ACHN (cell line): ENCODE data around the gene ABHD4.
"Not testable (repeated sequence)": the region's sequence is repeated elsewhere in the genome, so short reads cannot be mapped to it uniquely, and the experiment has no call there.

Source experiments
- DNase-seq: peaks from one replicate; pipeline ENCODE4 v3.0.0-alpha.2; 2015
- in situ Hi-C: cut with HindIII; loops from 2 replicates; pipeline ENCODE4 v1.10.0; 2017; ENCODE audit warnings: low sequenced_read_pairs, low pct_ligation_motif_present, low pct_unique_long_range_greater_than_20kb

The ABHD4 gene

DNA sequence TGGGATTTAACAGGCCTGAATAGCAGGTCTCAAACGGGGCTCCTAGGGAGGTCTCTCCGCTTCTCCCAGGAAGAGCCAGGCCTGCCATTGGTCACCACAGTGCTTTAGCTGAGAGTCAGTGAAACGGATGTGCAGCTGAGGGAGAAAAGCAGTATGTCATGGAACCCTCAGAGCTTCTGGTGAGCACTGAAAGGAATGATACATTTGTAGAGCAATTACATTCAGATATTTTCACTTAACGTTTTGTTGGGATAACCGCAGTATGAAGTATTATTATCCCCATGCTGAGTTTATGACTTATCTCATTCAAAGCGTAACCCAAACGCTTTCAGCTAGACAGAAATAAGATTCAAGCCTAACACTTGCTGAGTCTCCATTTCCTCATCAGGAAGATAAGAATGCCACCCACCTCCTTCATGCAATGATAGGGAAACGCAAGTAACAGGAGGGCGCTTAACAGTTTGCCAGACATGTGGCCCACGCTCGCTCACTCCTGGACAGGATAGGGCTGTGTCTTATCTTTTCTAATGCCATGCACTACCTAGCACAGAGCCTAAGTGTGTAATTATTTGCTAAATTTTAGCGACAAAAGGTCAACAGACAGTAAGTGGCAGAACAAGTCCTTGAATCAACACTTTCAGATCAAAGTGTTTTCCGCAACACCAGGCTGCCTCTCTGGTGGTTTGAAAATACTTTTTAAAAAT lies 37.3 kb upstream of the ABHD4 start:
- DNase-seq: no peak
- in situ Hi-C loops: no loop called here

DNA sequence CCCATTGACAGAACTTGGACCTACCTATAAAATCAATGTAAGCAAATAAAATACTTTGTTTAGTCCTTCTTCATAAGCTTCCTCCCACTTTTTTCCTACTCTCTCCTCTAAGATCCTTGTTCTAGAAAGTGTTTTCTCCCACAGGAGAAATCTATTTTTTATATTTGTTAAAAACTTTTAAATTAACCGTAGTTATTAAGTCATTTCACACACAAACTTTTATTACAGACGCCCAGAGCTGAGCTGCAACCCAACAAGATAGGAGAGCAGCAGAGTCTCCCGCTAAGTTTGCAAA lies 36.8 kb upstream of the ABHD4 start:
- in situ Hi-C loops: no loop called here
- DNase-seq: no peak

DNA sequence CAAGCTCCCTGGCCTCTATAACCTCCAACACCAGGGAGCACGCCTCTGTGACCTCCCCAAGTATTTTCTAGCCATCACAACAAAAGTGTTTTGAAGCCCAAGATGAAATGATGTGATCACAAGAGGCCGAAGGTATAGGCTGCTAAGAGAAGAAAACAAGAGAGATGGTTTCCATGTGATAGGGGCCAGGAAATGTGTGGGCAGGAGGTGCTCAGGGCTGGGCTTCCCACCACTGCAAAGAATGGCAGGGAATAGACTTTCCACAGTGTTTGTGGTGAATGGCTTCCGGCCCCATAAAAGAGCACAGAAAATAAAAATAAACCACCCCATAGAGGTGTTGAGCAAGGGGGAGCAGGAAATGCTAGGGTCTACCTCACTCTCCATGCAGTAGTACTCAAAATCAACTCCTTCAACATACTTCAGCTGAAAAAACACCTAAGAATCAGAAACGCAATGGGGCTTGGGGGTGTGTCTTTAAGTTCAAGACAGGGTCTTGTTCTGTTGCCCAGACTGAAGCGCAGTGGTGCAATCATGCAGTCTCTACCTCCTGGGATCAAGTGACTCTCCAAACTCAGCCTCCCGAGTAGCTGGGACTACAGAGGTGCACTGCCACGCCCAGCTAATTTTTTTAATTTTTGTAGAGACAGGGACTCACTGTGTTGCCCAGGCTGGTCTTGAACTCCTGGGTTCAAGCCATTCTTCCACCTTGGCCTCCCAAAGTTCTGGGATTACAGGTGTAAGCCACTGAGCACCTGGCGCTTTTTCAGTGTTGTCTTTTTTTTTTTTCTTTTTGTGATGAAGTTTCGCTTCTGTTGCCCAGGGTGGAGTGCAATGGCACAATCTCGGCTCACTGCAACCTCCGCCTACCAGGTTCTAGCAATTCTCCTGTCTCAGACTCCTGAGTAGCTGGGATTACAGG lies 36.2 kb upstream of the ABHD4 start:
- in situ Hi-C loops: no loop called here

DNA sequence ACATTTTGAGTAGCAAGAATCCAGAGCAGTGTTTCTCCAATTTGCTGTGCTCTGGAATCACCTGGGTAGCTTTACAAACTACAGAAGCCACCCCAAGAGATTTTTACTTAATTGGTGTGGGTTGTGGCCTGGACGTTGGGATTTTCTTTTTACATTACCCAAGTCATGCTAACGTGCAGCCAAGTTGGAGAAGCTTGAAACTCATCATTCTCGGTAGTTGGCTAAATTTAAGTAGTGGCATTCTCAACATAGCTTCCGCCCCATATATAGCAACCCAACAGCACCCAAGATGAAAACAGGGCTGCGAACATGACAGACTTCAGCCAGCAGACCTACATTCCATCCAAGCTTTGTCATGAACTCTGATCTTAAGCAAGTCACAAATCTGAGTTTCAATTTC lies 34.1 kb upstream of the ABHD4 start:
- in situ Hi-C loops: no loop called here
- no peak for DNase-seq

More for the DNA sequence above, 36.2 kb upstream of the ABHD4 start:
- DNase-seq: no peak

DNA sequence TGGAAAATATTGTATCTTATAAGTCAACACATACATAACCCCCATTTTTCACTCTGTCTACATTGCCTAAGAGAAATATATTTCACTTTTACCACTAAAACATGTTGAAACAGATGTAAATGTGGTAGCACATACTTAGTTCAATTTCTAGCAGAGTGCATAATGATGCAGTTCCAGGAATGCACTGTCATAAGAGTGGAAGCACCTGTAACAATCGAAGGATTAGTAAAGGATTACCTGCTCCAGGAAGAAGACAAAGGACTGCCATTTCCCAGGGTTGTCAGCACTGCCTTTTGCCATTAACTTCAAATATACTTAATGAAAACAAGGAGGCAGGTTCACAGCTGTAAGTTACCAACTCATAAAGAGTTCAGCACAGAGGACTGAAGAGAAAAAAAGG lies 33.6 kb upstream of the ABHD4 start:
- in situ Hi-C loops: no loop called here
- no peak for DNase-seq

DNA sequence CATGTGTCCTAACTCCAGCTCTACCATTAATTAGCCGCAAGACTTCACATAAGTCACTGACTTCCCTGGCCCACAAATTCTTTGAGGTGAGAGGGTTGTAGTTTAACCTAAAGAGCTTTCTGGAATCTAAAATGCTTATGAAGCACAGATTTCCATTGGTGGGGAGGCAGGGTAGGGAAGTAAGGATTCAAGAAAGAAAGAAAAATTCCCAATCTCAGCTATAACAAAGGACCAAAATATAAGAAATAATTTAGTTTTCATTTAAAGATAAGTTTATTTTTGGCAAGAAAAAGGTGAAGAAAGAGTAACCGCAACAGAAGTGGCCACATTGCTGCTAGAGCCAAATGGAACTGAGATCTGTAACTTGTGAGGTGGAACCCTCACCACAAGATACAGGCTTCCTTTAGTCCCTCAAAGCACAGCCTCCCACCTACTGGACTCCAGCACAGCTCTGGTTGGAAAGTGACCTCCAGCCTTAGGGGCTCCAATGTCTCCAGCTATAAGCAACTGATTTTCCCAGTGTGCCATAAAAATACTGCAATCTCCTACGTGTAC lies 32.6 kb upstream of the ABHD4 start:
- in situ Hi-C loops: no loop called here
- DNase-seq: no peak

DNA sequence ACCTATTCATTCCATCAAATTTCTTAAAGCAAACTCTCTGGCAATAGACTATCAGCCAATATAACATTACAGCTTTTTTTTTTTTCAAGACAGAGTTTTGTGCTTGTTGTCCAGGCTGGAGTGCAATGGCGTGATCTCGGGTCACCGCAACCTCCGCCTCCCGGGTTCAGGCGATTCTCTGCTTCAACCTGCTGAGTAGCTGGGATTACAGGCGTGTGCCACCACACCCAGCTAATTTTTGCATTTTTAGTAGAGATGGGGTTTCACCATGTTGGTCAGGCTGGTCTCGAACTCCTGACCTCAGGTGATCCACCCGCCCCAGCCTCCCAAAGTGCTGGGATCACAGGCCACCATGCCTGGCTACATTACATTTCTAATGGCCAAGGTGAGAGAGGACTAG lies 31.8 kb upstream of the ABHD4 start:
- DNase-seq, in situ Hi-C loops: not testable (repeated sequence)

DNA sequence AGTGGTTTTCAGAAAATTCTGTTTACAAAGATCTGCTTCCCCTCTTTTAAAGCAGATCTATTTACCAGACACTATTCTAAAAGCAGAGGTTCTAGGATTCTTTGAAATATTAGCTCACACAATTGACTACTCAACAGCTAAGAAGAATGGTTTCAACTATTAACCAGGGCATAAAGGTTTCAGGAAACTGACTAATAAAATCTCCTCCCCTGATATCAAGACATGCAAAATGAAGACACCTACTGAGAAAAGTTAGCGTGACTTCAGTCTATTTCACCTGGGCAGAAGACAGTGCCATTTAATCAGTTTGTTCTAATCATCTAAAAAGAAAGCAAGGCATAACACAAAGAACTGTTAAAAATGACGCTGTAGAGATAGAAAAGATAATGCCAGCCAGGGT lies 31.3 kb upstream of the ABHD4 start:
- in situ Hi-C loops: no loop called here
- no peak for DNase-seq

DNA sequence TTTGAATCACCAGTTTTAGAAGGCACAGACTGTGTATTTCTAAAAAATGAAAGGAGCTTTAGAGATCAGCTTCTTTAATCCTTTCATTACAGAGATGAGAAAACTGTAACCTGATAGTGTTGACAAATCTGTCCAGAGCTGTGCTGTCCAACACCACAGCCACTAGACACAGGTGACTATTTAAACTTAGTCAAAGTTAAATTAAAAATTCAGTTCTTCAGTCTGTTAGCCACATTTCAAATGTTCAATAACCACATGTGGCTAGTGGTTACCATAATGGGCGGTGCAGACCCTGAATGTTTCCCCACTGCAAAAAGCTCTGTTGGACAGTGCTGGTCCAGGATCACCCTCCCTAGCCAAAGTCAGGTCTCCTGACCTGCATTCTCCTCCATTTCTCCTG lies 30.7 kb upstream of the ABHD4 start:
- in situ Hi-C loops: no loop called here
- no peak for DNase-seq

DNA sequence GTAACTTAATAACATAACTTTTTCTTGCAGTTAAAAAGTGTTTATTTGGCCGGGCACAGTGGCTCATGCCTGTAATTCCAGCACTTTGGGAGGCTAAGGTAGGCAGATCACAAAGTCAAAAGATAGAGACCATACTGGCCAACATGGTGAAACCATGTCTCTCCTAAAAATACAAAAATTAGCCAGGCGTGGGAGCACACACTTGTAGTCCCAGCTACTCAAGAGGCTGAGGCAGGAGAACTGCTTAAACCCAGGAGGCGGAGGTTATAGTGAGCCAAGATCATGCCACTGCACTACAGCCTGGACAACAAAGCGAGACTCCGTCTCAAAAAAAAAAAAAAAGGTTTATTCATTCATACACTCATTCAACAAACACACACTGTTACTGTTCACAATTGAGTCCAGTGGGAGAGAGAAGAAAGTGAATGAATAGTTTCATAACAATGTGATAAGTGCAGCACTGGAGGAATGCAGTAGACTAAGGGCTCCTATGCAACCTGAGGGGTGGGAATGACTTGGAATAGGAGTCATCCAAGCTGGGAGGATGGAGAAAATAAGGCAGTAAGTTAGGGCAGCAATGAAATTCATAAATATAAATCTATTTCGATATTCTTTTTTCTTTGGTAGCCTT lies 28.9 kb upstream of the ABHD4 start:
- no peak for DNase-seq
- in situ Hi-C loops: no loop called here

DNA sequence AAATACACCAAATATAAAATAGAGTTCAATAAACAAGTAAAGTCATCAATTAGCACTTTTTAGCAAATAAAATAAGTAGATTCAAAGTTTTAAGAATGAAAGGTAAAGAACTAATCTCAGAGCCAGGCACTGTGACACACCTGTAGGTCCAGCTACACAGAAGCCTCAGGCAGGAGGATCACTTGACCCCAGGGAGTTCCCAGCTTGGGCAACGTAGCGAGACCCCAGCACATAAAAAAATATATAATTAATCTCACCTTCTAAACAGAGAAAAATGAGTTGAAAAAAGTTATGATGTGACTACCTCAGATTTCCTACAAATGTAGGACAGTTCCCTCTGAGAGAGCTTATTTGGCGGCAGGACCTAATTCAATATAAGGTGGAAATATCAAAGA lies 28.4 kb upstream of the ABHD4 start:
- in situ Hi-C loops: no loop called here
- DNase-seq: no peak

DNA sequence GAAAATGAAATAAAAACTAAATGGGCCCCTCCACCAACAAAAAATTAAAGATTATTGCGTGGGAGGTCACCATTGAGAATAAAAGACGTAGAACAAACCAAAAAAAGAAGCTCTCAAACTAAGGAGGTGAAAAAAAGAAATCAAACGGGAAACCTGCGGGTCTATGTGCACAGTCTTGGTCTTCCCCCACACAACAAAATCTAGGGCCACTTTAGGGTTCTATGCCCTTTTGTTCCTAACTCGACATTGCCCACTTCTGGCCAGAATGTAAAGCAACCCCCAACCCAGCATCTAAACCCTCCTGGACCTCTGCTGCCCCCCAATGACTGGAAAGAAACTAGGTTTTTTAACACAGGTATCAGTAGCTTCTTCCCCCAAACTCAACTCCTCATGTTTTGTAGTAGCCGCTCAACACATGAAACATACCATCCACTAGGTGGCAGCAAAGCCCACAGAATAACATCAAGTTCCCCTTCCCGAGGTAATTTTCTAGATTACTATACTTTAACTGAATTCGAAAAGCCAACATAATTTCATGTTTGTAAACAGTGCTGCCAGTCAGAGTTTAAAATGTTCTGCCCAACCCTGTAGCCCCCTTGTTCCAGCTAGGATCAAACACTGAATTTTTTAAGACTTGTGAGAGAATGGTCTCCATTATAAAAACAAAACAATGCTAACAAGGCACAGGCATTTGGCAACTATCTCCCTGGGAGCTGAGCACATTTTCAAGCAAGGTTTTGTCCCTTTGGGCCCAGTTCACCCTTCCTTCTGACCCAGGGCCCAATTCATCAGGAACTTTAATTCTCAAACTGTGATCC lies 27.8 kb upstream of the ABHD4 start:
- in situ Hi-C loops: no loop called here
- peak; percentile 79 for DNase-seq

DNA sequence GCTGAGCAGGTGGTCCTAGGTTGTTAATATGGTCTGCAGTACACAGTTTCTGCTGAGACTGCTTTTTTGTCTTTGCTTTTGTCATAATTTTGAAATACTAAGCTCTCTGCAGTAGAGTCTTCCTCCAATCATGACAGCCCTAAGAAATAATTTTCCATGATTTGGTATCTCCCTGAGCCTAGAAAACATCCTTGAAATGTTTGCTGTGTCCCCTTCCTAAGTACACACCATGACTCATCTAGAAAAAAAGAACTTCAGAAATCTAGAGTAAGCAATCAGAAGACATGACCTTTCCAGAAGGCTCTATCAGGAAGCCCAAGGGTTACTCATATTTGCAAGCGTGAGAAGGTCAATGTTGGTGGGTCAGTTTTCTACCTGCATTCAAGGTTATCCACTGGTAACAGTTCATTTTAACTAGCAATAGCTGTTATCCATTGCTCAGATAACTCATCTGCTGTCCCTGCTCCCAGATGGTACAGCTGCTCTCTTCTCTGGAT lies 25.5 kb upstream of the ABHD4 start:
- in situ Hi-C loops: no loop called here
- no peak for DNase-seq

DNA sequence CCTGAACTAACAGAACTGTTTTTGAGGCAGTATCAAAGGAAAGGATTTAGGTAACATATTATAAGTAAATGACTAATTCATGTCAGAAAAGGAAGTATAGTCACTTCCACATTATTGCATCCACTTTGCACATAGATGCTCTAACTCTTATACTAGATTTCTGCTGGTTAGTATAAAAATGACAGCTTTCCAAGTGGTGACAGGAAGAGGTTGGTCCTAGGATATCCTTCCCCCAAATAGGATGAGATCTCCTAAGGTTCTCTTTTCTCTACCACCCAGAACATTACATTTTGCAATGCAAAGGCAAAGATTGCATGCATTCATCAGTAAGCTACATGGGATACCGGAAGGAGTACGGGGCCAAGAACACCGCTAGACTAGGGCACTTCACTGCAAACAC lies 24.3 kb upstream of the ABHD4 start:
- no peak for DNase-seq
- in situ Hi-C loops: no loop called here

DNA sequence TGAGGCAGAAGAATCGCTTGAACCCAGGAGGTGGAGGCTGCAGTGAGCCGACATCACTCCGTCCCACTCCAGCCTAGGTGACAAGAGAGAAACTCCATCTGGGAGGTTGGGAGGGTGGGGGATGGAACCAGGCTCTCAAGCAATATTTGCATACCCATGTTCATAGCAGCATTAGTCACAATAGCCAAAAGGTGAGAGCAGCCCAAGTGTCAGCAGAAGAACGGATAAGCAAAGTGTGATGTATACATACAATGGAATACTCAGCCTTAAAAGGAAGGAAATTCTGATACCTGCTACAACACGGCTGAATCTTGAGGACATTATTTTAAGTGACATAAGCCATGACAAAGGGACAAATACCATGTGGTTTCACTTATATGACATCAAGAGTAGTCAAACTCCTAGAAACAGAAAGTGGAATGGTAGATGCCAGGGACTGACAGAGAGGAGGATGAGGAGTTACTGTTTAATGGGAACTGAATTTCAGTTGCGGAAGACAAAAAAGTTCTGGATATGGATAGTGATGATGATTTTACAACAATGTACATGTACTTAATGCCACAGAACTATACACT lies 20.7 kb upstream of the ABHD4 start:
- in situ Hi-C loops: no loop called here
- DNase-seq: no peak

DNA sequence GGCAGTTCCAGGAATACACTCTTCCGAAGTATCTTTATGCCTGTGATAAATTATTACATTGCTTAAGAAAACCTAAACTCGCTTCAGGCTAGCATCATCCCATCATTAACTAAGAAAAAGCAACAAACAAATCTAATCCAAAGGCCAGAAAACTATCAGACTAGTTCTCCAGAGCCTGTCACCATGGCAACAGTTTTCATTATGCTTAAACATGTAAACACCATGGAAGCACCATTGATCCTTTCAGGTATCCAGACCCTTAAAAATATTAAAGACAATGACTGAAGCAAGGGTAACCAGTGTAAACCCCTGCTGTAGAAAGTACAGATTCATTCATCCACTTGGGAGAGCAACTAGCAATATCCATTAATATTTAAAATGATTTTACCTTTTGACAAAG lies 18.9 kb upstream of the ABHD4 start:
- DNase-seq: no peak

DNA sequence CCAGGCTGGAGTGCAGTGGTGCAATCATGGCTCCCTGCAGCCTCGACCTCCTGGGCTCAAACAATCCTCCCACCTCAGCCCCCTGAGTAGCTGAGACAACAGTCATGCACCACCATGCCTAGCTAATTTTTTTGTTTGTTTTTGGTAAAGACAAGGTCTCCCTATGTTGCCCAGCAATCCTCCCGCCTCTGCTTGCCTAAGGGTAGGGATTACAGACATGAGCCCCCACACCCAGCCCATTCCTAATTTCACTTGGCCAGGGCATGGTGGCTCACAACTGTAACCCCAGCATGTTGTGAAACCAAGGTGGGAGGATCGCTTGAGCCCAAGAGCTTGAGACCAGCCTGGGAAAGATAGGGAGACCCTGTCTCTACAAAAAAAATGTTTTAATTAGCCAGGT lies 18.2 kb upstream of the ABHD4 start:
- in situ Hi-C loops: no loop called here
- no peak for DNase-seq

More for the DNA sequence above, 18.9 kb upstream of the ABHD4 start:
- in situ Hi-C loops: no loop called here

DNA sequence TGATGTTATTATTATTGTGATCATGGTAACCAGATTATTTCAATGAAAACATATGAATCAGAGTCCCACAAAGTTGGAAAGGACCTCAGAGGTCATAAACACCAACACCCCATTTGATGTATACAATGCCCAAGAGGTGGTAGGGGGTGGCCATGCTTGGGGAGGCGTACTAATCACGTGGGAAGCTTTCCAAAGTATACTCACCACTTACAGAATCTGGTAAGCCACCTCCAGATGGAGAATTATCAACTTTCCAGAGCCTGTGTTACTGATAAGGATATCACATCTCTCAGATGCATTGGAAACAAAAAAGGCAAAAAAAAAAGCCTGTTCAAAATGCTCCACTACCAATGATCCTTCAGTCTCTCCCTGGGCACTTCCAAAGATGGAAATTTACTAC lies 17.5 kb upstream of the ABHD4 start:
- in situ Hi-C loops: no loop called here

More for the DNA sequence above, 17.5 kb upstream of the ABHD4 start:
- DNase-seq: no peak
